ENCODE measurements around the gene PES1.
"Not testable (repeated sequence)": the region's sequence is repeated elsewhere in the genome, so short reads cannot be mapped to it uniquely, and the experiment has no call there.

The PES1 gene

DNA sequence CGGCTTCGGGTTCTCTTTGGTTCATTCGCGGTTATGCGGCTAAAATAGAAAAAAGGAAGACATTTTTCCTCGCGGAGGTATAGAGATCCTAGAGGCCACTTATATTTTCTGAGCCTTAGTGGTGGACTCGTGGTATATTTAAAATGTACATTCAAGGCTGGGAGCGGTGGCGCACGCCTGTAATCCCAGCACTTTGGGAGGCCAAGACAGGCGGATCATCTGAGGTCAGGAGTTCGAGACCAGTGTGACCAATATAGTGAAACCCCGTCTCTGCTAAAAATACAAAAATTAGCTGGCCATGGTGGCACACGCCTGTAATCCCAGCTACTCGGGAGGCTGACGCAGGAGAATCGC, 627 bp upstream of the PES1 start:
- Histone ChIP-seq H3K4me1 (ENCODE audit: control insufficient read depth, insufficient read depth, low read length) (peaks cover 12% of the 10 kb centered on the region), H3K36me3 (ENCODE audit: insufficient read depth, low read length) (peaks cover 21% of the 10 kb centered on the region), H3K4me2 (ENCODE audit: low read length) (peak overlapping the region; percentile 69), H3K4me3 (ENCODE audit: low read length) (peak overlapping the region; percentile 43)
- H3K9me3 ChIP-seq (replicated peaks; ENCODE audit: low read length); H3K27me3 ChIP-seq (ENCODE audit: control insufficient read depth, insufficient read depth, low read length); H3K9ac ChIP-seq (ENCODE audit: low read depth, low read length): not testable (repeated sequence)

DNA sequence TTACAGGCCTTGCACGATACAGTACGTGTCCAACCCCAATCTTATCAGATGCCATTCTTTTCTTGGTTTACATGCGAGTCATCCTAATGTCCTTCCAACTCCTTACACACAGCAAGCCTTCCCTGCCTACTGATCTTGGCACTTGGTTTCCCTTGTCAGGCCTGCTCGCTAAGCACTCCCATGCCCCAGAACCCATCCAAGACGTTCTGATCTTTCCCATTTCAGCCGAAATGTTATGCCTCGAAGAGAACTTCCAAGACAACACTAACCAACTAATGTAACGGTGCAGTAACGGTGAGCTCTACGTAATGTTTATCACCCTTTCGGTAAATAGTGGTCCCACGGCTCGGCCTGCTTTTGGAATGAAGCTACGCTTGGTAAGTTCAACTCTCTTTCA, 521 bp downstream of the PES1 start:
- Histone ChIP-seq H3K4me3 (ENCODE audit: low read length) (peak overlapping the region; percentile 81), H3K9ac (ENCODE audit: low read depth, low read length) (peak overlapping the region; percentile 93), H3K9me3 (replicated peaks; ENCODE audit: low read length) (no peaks in the 10 kb centered on the region), H3K36me3 (ENCODE audit: insufficient read depth, low read length) (peaks cover 32% of the 10 kb centered on the region), H3K4me1 (ENCODE audit: control insufficient read depth, insufficient read depth, low read length) (peaks cover 12% of the 10 kb centered on the region), H3K4me2 (ENCODE audit: low read length) (peak overlapping the region; percentile 79), H3K27me3 (ENCODE audit: control insufficient read depth, insufficient read depth, low read length) (peaks cover 7% of the 10 kb centered on the region)

DNA sequence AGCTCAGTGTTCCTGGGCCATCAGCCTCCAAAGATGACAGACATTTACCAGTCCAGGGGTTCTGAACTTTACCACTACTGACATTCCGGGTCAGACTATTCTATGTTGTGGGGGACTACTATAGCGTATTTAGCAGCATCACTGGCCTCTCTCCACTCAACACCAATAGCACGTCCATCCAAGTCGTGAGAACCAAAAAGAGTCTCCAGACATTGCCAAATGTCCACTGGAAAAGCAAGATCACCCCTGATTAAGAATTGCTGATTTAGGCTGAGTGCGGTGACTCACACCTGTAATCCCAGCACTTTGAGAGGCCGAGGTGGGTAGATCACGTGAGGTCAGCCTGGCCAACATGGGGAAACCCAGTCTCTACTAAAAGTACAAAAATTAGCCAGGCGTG, 5.3 kb downstream of the PES1 start:
- Histone ChIP-seq H3K27me3 (ENCODE audit: control insufficient read depth, insufficient read depth, low read length) (no peaks in the 10 kb centered on the region), H3K9me3 (replicated peaks; ENCODE audit: low read length) (no peaks in the 10 kb centered on the region), H3K4me1 (ENCODE audit: control insufficient read depth, insufficient read depth, low read length) (peaks cover 17% of the 10 kb centered on the region), H3K36me3 (ENCODE audit: insufficient read depth, low read length) (peaks cover 78% of the 10 kb centered on the region), H3K4me3 (ENCODE audit: low read length) (no peak overlapping the region), H3K4me2 (ENCODE audit: low read length) (no peak overlapping the region), H3K9ac (ENCODE audit: low read depth, low read length) (no peak overlapping the region)

DNA sequence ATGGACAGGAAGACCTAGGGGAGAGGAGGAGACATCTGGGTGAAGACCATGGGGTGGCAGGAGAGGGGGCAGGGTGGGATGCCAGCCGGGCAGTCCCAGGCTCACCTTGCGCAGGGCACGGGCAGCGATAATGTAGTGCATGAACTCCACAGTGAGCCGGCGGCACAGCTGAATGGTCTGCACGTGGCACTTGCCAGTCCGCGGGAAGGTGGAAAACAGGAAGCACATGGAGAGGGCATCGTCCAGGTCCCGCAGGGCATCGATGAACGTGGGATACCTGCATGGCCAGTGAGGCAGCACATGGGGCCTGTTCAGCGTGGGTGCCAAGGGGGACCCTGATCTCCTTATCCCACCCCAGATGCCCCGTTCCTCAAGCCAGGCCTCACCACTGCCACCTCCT, 7.3 kb downstream of the PES1 start:
- H3K9me3 ChIP-seq (replicated peaks; ENCODE audit: low read length) = no peaks in the 10 kb centered on the region
- no peak overlapping the region for H3K4me2 ChIP-seq (ENCODE audit: low read length)
- H3K4me1 ChIP-seq (ENCODE audit: control insufficient read depth, insufficient read depth, low read length) = peaks cover 5% of the 10 kb centered on the region
- H3K4me3 ChIP-seq (ENCODE audit: low read length) = no peak overlapping the region
- H3K9ac ChIP-seq (ENCODE audit: low read depth, low read length) = no peak overlapping the region
- H3K36me3 ChIP-seq (ENCODE audit: insufficient read depth, low read length) = peaks cover 93% of the 10 kb centered on the region
- no peaks in the 10 kb centered on the region for H3K27me3 ChIP-seq (ENCODE audit: control insufficient read depth, insufficient read depth, low read length)

DNA sequence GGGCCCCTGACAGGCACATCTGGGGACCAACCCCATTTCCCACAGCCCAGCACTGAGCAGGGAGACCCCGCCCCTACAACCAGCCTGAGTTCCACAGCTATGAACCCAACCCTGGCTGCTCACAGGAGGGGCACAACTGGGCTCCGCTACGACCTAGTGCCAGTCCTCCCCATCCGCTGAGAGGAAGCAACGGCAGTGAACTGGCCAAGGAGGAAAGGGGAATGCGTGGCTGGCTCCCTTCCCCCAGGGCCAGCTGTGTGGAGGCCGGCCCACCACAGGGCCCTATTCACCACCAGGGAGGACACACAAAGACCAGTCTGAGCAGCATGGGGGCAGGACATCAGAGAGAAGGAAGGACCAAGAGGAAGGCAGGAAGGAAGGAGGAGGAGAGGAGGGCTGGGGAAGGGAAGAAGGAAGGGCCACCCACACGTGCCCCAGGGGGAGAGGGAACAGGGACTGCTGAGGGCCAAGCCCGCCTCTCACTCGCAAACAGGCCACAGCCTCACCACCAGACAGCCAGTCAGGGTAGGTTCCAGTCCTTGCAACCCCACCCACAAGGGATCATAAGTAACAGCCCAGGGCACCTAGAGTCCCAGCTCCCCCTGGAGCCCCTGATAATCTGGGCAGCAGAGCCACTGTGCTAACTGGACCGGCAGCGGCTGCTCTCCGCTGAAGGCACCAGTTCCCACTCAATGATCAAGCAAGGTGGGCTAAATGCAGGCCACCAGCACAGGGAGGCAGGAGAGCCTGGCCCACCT, 8.7 kb downstream of the PES1 start:
- H3K4me2 ChIP-seq (ENCODE audit: low read length) = no peak overlapping the region
- peaks cover 96% of the 10 kb centered on the region for H3K36me3 ChIP-seq (ENCODE audit: insufficient read depth, low read length)
- peaks cover 5% of the 10 kb centered on the region for H3K4me1 ChIP-seq (ENCODE audit: control insufficient read depth, insufficient read depth, low read length)
- no peak overlapping the region for H3K4me3 ChIP-seq (ENCODE audit: low read length)
- no peak overlapping the region for H3K9ac ChIP-seq (ENCODE audit: low read depth, low read length)
- no peaks in the 10 kb centered on the region for H3K9me3 ChIP-seq (replicated peaks; ENCODE audit: low read length)
- H3K27me3 ChIP-seq (ENCODE audit: control insufficient read depth, insufficient read depth, low read length) = no peaks in the 10 kb centered on the region

DNA sequence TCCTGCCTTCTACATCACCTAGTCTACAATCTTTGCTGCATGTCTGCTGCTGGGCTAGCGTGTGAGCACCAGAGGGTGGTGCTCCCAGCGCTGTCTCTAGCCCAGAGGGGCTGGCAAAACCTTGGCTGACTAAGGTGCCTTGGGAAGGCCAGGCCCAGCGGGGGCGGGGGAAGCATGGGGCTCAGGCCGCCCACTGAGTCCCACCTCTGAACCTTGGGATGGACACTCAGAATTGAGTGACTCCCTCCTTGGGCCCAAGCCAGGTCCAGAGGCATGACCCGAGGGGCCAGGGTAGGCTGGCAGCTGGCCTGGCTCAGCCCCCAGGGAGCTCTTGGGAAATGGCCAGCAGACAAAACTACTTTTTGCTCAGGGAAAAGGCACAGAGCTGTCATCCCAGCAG, 9.7 kb downstream of the PES1 start:
- Histone ChIP-seq H3K4me2 (ENCODE audit: low read length) (no peak overlapping the region), H3K4me3 (ENCODE audit: low read length) (no peak overlapping the region), H3K36me3 (ENCODE audit: insufficient read depth, low read length) (peaks cover 96% of the 10 kb centered on the region), H3K4me1 (ENCODE audit: control insufficient read depth, insufficient read depth, low read length) (peaks cover 5% of the 10 kb centered on the region), H3K9me3 (replicated peaks; ENCODE audit: low read length) (no peaks in the 10 kb centered on the region), H3K27me3 (ENCODE audit: control insufficient read depth, insufficient read depth, low read length) (no peaks in the 10 kb centered on the region), H3K9ac (ENCODE audit: low read depth, low read length) (no peak overlapping the region)

DNA sequence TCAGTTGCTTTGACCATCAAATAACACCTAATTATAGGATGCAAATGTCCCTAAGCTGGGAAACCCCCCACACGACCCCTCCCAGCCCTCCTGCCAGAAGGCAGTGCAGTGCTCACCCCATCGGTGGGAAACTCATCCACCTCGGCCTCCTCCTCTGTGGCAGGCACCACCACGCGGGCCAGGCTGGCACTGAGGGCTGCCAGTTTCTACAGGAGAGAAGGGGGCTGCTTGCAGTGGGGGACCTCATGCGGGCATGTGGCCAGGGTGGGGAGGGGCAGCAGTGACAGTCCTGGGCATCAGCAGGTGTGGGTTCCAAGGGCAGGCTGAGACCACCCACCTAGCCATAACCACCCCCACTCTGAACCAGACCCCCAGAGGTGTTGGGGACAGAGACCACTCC, 10.8 kb downstream of the PES1 start:
- H3K27me3 ChIP-seq (ENCODE audit: control insufficient read depth, insufficient read depth, low read length) = no peaks in the 10 kb centered on the region
- peaks cover 8% of the 10 kb centered on the region for H3K4me1 ChIP-seq (ENCODE audit: control insufficient read depth, insufficient read depth, low read length)
- H3K36me3 ChIP-seq (ENCODE audit: insufficient read depth, low read length) = peaks cover 95% of the 10 kb centered on the region
- no peak overlapping the region for H3K4me2 ChIP-seq (ENCODE audit: low read length)
- no peak overlapping the region for H3K4me3 ChIP-seq (ENCODE audit: low read length)
- H3K9ac ChIP-seq (ENCODE audit: low read depth, low read length) = no peak overlapping the region
- H3K9me3 ChIP-seq (replicated peaks; ENCODE audit: low read length) = no peaks in the 10 kb centered on the region

DNA sequence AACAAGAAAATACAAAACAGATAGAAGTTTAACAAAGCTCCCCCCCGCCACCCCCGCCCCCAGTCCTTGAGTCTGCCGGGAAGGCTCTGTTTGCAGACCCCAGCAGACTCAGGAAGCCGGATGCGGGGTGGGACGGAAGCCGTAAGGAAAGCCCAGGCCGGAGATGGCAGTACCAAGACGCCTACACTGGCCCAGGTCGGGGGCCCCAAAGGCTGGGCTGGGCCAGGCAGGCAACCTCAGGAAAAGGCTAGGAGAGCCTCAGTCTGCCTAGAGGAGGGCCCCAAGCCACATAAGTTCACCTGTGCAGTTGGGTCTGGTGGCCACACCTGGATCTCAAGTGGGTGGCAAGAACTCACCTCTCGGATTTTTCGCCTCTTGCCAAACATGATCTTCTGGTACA, 13.2 kb downstream of the PES1 start:
- H3K4me2 ChIP-seq (ENCODE audit: low read length) = no peak overlapping the region
- no peak overlapping the region for H3K4me3 ChIP-seq (ENCODE audit: low read length)
- peaks cover 21% of the 10 kb centered on the region for H3K4me1 ChIP-seq (ENCODE audit: control insufficient read depth, insufficient read depth, low read length)
- H3K27me3 ChIP-seq (ENCODE audit: control insufficient read depth, insufficient read depth, low read length) = no peaks in the 10 kb centered on the region
- no peak overlapping the region for H3K9ac ChIP-seq (ENCODE audit: low read depth, low read length)
- H3K36me3 ChIP-seq (ENCODE audit: insufficient read depth, low read length) = peaks cover 78% of the 10 kb centered on the region
- no peaks in the 10 kb centered on the region for H3K9me3 ChIP-seq (replicated peaks; ENCODE audit: low read length)

DNA sequence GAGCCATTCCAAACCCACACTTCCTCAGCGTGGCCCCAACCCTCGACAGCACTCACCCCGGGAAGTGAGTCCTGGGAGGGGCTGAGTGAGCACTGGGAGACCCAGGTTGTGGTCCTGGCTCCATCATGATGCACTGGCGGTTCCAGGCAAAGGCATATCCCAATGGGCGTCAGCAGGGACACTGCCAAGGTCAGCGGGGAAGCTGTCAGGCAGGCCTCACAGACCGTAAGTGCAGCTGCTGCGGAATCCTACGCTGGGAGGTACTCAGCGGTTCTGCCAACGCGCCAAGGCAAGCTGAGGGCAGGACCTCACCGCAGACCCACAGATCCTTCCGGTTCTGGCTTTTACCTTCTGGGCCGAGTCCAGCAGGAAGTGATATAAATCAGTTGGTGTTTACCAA, 15.9 kb downstream of the PES1 start:
- Histone ChIP-seq H3K9me3 (replicated peaks; ENCODE audit: low read length) (no peaks in the 10 kb centered on the region), H3K27me3 (ENCODE audit: control insufficient read depth, insufficient read depth, low read length) (no peaks in the 10 kb centered on the region), H3K9ac (ENCODE audit: low read depth, low read length) (peak overlapping the region; percentile 42), H3K4me3 (ENCODE audit: low read length) (no peak overlapping the region), H3K4me2 (ENCODE audit: low read length) (peak overlapping the region; percentile 12), H3K4me1 (ENCODE audit: control insufficient read depth, insufficient read depth, low read length) (peaks cover 16% of the 10 kb centered on the region), H3K36me3 (ENCODE audit: insufficient read depth, low read length) (peaks cover 52% of the 10 kb centered on the region)

DNA sequence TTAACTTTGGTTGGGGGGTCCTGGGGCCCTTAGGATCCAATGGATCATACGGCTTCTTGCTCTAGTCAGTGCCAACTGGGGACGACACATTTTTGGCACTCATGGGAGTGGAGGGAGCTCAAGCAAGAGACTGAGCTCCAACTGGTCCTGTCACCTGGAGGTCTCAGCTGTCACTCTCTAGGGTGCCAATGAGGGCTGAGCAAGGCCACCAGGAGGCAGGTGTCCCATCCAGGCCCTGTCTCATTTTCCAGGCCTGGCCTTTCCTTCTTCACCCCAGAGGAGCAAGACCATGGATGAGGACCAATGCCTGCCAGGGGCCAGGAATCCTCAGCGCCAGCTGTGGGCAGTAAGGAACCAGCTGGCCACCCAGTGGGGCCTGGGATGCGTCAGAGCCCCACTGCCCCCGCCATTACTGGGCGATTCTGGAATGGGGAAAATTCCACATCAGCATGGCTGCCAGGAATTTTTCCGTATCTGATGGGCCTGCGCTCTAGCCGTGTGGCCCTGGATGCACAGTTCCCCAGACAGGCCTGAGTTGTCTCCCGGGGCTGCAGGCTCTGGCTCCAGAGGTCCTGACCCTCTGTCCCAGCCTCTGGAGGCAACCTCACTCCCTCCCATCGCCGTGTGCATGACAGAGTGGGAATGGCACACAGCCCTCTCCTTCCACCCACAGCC, 16.6 kb downstream of the PES1 start:
- Histone ChIP-seq H3K9me3 (replicated peaks; ENCODE audit: low read length) (no peaks in the 10 kb centered on the region), H3K36me3 (ENCODE audit: insufficient read depth, low read length) (peaks cover 44% of the 10 kb centered on the region), H3K27me3 (ENCODE audit: control insufficient read depth, insufficient read depth, low read length) (peaks cover 4% of the 10 kb centered on the region), H3K9ac (ENCODE audit: low read depth, low read length) (peak overlapping the region; percentile 53), H3K4me3 (ENCODE audit: low read length) (no peak overlapping the region), H3K4me2 (ENCODE audit: low read length) (peak overlapping the region; percentile 55), H3K4me1 (ENCODE audit: control insufficient read depth, insufficient read depth, low read length) (peaks cover 16% of the 10 kb centered on the region)

DNA sequence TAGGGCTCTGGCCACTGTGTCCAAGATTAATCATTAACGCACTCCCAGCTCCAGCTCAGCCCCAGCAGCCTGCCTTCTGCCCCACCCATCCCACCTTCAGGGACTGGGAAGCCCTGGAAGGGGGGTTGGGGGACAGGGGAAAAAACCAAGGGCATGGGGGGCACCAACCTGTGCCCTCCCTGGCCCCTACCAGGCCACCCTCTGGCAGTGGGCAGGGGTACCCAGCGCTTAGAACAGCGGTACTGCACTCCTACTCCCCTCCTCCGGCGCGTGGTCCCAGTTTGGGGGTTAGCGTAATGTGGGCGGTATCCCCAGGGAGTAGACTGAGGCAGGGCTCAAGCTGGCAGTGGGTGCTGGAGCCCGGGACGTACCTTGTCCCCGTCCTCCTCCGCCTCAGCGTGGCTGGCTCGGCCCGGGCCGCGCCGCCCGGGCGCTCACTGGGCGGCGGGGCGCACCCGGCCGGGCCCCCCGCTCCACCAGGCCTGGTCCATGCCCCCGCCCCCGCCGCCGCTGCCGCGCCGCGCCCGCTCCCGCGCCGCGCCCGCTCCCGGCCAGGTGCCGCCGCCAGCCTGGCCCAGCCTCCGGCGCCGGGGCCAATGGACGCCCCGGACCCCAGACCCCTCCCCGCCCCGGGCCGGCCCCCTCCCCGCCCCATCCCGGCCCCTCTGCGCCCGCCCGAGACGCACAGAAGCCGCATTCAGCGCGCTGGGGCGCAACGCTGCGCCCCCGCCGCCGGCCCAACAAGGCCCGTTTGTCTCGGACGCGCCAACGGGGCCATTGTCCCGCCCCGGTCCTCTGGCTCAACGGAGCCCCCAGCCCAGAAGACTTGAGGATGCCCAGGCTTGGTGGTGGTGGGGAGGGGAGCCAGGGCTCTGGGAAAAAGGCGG, 17.4 kb downstream of the PES1 start, which contains the start of gene GAL3ST1:
GAL3ST1 (minus strand) TSS at position 571 of the 887 bp plus-strand sequence. CDS start 17,273 bp downstream, outside the sequence.
- Histone ChIP-seq H3K9ac (ENCODE audit: low read depth, low read length) (peak within 1 kb of the TSS; percentile 53), H3K4me1 (ENCODE audit: control insufficient read depth, insufficient read depth, low read length) (peaks cover 16% of the 10 kb centered on the region), H3K4me3 (ENCODE audit: low read length) (no peak within 1 kb of the TSS)

More for the DNA sequence above, 17.4 kb downstream of the PES1 start, which contains the start of gene GAL3ST1:
- peak within 1 kb of the TSS; percentile 55 for H3K4me2 ChIP-seq (ENCODE audit: low read length)
- H3K27me3 ChIP-seq (ENCODE audit: control insufficient read depth, insufficient read depth, low read length) = peaks cover 8% of the 10 kb centered on the region
- H3K36me3 ChIP-seq (ENCODE audit: insufficient read depth, low read length) = peaks cover 36% of the 10 kb centered on the region
- H3K9me3 ChIP-seq (replicated peaks; ENCODE audit: low read length) = no peaks in the 10 kb centered on the region
